Nephron (organoid): ENCODE results near the gene TMEM238L.

ENCODE experiments used
- H3K27ac Mint-ChIP-seq, 3 experiments: 2 replicates each; pipeline ENCODE4 v1.8.0; 2020; ENCODE audit warnings: mixed read lengths in 3 of 3, mild to moderate bottlenecking in 2 of 3, moderate library complexity in 1 of 3
- H3K27me3 Mint-ChIP-seq: 2 replicates; pipeline ENCODE4 v1.8.0; 2021; ENCODE audit warnings: low read depth, mild to moderate bottlenecking, moderate library complexity, mixed read lengths
- H3K36me3 Mint-ChIP-seq: 2 replicates; pipeline ENCODE4 v1.8.0; 2020; ENCODE audit warnings: low read depth, mixed read lengths
- H3K4me1 Mint-ChIP-seq: 2 replicates; pipeline ENCODE4 v1.8.0; 2020; ENCODE audit warnings: mixed read lengths
- H3K4me3 Mint-ChIP-seq, 3 experiments: 2 replicates each; pipeline ENCODE4 v1.8.0; 2020; ENCODE audit warnings: mild to moderate bottlenecking in 3 of 3, mixed read lengths in 3 of 3, moderate library complexity in 2 of 3
- H3K9me3 Mint-ChIP-seq: 2 replicates; pipeline ENCODE4 v1.8.0; 2020; ENCODE audit warnings: mixed read lengths
- TF ChIP-seq, protein P1 (sequence below), 3 experiments: fragments of 200-600 bp; sonication (generic); IDR thresholded peaks; one replicate each; pipeline ENCODE4 v1.5.0; 2021; ENCODE audit warnings: antibody characterized with exemption in 3 of 3; ENCODE audit not compliant: unreplicated experiment in 3 of 3

Gene TMEM238L

DNA sequence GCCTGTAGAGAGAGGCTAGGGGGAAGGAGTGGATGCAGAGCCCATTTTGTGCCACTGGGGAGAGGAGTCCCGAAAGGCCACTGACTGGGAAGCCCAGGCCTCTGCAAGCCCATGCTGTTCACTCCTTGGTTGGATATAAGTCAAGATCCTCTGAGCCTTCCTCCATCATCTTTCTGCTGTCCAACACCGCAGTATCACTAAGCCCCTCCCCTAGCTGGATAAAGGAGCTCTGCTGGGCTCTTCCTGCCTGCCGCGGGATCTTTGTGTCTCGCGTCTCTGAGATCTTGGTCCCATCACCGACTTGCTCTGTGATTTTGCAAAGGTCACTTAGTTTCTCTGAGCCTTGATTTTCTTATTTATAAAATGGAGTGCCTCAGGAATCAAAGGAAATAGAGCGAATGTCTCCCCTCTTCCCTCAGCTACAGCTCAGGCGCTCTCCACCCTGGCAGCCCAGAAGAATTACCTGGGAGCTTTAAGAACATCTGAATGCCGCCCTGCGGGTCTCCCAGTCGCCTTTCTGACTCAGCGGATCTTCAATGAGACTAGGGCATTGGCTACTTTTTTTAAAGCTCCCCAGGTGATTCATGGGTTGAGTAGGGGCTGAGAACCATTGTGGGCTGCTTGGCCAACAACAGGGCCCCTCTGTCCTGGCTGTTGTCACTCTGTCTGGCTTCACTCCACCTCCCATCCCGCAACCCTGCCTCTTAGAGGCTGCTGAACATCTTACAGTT is 48.9 kb downstream of the TMEM238L start:
- Mint-ChIP-seq H3K9me3 (no peaks in the 10 kb centered on the region), H3K27me3 (peaks cover 37% of the 10 kb centered on the region), H3K36me3 (no peaks in the 10 kb centered on the region), H3K27ac (no peak overlapping the region), H3K4me1 (peaks cover 28% of the 10 kb centered on the region), H3K4me3 (peak overlapping the region in 1 of 3 experiments; percentile 33)
- TF ChIP-seq, protein P1, sequence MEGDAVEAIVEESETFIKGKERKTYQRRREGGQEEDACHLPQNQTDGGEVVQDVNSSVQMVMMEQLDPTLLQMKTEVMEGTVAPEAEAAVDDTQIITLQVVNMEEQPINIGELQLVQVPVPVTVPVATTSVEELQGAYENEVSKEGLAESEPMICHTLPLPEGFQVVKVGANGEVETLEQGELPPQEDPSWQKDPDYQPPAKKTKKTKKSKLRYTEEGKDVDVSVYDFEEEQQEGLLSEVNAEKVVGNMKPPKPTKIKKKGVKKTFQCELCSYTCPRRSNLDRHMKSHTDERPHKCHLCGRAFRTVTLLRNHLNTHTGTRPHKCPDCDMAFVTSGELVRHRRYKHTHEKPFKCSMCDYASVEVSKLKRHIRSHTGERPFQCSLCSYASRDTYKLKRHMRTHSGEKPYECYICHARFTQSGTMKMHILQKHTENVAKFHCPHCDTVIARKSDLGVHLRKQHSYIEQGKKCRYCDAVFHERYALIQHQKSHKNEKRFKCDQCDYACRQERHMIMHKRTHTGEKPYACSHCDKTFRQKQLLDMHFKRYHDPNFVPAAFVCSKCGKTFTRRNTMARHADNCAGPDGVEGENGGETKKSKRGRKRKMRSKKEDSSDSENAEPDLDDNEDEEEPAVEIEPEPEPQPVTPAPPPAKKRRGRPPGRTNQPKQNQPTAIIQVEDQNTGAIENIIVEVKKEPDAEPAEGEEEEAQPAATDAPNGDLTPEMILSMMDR (IDR thresholded peaks at IDR 0.05; ENCODE audit: unreplicated experiment in 3 of 3): no peak

- H3K27ac Mint-ChIP-seq: no peak overlapping the region
- H3K9me3 Mint-ChIP-seq: no peaks in the 10 kb centered on the region
- H3K4me3 Mint-ChIP-seq: no peak overlapping the region
- no peaks in the 10 kb centered on the region for H3K36me3 Mint-ChIP-seq
- peaks cover 43% of the 10 kb centered on the region for H3K27me3 Mint-ChIP-seq
- TF ChIP-seq, protein P1 (IDR thresholded peaks at IDR 0.05; ENCODE audit: unreplicated experiment in 3 of 3): peak in 1 of 3 experiments; percentile 17
- H3K4me1 Mint-ChIP-seq: peaks cover 28% of the 10 kb centered on the region
Measured at GRCh38 chr17:10754109-10754508, 49.8 kb downstream of the TMEM238L start.

- Mint-ChIP-seq H3K27ac (no peak overlapping the region), H3K36me3 (no peaks in the 10 kb centered on the region), H3K9me3 (no peaks in the 10 kb centered on the region), H3K4me3 (no peak overlapping the region), H3K4me1 (peaks cover 27% of the 10 kb centered on the region), H3K27me3 (peaks cover 47% of the 10 kb centered on the region)
- TF ChIP-seq, protein P1 (IDR thresholded peaks at IDR 0.05; ENCODE audit: unreplicated experiment in 3 of 3): no peak
Measured at GRCh38 chr17:10752696-10753095, 51.2 kb downstream of the TMEM238L start.

- Mint-ChIP-seq H3K4me1 (peaks cover 24% of the 10 kb centered on the region), H3K27ac (no peak overlapping the region), H3K4me3 (no peak overlapping the region), H3K27me3 (peaks cover 40% of the 10 kb centered on the region), H3K9me3 (no peaks in the 10 kb centered on the region), H3K36me3 (no peaks in the 10 kb centered on the region)
- TF ChIP-seq, protein P1 (IDR thresholded peaks at IDR 0.05; ENCODE audit: unreplicated experiment in 3 of 3): no peak
Measured at GRCh38 chr17:10751563-10751962, 52.3 kb downstream of the TMEM238L start.

GRCh38 chr17:10750210-10750609 is 53.7 kb downstream of the TMEM238L start:
- no peak overlapping the region for H3K4me3 Mint-ChIP-seq
- no peaks in the 10 kb centered on the region for H3K9me3 Mint-ChIP-seq
- peaks cover 21% of the 10 kb centered on the region for H3K4me1 Mint-ChIP-seq
- H3K36me3 Mint-ChIP-seq: no peaks in the 10 kb centered on the region
- peaks cover 31% of the 10 kb centered on the region for H3K27me3 Mint-ChIP-seq
- no peak overlapping the region for H3K27ac Mint-ChIP-seq
- TF ChIP-seq, protein P1 (IDR thresholded peaks at IDR 0.05; ENCODE audit: unreplicated experiment in 3 of 3): no peak
